RKO (cell line): ENCODE data around the gene ZDHHC5.
A peak's percentile ranks its signal among the peaks of the same experiment; 100 is the strongest.
"Not testable (repeated sequence)": the region's sequence is repeated elsewhere in the genome, so short reads cannot be mapped to it uniquely, and the experiment has no call there.

ENCODE experiments used
- DNase-seq: peaks from one replicate; pipeline ENCODE4 v3.0.0-alpha.2; 2016; ENCODE audit warnings: low spot score

ZDHHC5 gene

DNA sequence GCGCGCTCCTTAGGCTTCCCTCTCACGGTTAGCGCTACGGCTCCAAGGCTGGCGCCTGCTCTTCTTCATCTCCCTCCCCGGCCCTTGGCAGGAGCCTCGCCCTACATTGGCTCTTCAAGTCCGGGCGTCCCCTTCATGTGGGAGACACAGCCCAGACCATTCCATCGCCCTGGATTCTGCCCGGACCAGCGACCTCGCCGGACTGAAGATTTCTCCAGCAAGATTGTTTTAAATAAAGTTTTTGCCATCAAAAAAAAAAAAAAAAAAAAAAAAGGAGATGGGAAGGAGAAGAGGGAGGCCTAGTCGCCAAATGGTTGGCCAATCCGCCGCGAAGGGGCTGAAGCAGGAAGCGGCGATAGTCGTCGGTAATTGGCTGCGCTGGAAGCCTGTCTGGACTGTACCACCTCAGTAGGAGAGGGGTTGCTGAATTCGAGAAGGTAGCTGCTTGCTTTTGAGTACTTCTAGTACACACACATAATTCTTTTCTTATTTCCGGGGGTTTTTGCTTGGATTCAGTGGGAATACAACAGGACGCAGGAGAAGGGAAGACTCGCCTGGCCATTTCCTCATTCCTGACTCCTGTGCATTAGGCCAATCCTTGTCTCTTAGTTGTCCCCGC, 688 bp upstream of the ZDHHC5 start:
- peak; percentile 98 for DNase-seq

DNA sequence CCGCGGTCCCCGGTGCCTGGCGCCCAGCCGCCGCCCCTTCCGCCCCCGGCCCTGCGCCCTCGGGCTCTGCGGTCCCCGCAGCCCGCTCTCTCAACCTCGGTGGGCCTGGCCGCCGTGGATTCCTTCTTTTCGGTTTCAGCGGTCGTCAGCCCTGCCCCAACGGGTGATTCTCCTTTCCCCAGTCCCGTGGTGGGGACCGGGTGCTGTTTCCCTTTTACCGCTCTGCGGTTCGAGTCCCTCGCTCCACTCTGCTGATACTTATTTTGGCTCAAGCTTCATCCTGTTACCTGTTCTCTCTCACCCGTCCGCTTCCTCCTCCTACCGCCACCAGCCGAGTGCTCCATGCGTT, 494 bp downstream of the ZDHHC5 start:
- DNase-seq, result peak; percentile 33

- no peak for DNase-seq
These were observed 6.3 kb downstream of the ZDHHC5 start for GRCh38 chr11:57674251-57674650.

DNA sequence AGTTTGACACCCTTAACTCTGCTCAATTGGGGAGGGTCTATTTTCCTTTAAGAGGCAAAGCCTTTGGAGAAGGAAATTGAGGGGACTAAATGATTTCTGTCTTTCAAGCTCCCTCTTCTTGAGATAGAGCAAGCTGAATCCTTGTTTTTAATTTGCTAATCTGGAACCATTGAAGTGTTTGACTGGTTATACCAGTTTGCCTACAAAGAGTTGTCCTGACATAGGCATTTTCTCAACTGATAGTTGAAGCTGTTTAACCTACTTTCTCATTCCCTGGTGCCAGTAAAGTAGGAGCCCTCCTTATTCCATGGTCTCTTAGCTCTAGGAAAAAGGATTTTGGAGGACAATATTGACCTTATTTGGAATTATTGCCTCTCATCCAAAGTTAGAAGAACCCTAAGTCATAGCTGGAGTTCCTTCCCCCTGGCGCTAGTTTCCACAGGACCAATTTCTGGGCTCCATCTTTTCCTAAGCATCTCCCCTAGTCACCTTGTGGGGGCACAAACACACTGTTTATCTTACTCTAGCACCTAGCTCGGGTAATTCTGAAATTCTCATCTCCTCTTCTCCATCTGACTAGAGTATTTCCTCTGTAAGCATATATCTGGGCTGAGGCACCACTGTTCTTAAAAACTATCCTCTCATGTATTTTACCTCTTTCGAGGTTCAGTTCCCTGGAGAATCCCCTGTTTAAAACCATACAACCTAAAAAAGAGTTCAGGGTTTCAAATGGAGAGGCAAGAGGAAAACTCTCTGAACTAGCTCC, 7.4 kb downstream of the ZDHHC5 start:
- no peak for DNase-seq

DNA sequence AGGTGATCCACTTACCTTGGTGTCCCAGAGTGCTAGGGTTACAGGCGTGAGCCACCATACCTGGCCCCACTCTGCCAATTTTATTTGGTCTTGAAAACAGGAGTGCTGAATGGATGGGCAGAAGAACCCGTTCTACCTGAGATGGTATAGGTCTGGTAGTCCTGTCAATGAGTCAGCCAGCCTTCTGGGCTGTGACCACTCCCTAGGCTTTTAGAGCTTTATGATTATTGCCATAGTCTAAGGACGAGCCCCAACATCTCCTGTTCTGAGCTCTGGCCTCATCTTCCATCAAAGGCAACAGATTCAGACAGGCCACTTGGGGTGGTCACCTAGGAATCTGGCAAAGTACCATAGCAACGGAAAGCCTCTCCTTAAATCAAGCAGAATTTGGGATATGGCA, 11.5 kb downstream of the ZDHHC5 start:
- DNase-seq, result no peak

DNA sequence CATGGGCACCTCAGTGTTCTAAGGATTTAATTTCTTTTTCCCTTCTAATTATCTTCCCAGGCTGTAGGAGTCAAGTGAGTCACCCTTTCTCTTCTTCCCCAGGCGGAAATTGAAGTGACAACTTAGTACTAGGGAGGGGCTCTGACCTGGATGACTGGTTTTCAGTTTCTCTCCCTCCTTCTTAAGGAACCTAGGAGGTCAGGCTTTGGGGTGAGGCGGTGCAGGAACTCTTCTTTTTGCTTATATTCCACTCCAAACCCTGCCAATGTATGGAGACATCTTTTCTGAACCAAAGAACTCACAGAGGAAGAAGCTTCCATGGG, 12.6 kb downstream of the ZDHHC5 start:
- peak; percentile 41 for DNase-seq

DNA sequence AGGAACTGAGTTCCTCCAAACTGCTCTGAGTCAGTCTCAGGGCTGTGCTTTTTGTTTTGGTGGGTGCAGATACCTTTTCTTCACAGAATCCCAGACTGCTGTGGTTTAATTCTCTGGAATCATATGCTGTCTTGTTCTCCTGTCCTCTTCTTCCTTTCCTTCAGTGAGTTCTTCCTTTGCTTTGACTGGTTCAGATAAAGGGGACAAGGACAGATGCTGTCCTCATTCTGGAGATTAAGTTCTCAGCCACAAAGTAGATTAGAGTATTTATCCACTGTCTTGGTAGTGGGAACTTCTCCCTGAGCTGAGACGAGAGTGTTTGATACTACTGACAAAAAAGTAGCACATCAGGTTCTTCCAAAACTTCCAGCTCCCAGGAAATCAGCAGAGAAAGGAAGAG, 13.3 kb downstream of the ZDHHC5 start:
- DNase-seq, result no peak

- not testable (repeated sequence) for DNase-seq
These were observed 22.6 kb downstream of the ZDHHC5 start for GRCh38 chr11:57690474-57690873.

DNA sequence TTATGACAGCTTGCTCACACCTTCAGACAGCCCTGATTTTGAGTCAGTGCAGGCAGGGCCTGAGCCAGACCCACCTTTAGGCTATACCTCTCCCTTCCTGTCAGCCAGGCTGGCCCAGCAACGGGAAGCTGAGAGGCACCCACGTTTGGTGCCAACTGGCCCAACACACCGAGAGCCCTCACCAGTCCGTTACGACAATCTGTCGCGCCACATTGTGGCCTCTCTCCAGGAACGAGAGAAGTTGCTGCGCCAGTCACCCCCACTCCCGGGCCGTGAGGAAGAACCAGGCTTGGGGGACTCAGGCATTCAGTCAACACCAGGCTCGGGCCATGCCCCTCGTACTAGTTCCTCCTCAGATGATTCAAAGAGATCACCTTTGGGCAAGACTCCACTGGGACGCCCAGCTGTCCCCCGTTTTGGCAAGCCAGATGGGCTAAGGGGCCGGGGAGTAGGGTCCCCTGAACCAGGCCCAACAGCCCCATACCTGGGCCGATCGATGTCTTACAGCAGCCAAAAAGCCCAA, 31.0 kb downstream of the ZDHHC5 start:
- no peak for DNase-seq

DNA sequence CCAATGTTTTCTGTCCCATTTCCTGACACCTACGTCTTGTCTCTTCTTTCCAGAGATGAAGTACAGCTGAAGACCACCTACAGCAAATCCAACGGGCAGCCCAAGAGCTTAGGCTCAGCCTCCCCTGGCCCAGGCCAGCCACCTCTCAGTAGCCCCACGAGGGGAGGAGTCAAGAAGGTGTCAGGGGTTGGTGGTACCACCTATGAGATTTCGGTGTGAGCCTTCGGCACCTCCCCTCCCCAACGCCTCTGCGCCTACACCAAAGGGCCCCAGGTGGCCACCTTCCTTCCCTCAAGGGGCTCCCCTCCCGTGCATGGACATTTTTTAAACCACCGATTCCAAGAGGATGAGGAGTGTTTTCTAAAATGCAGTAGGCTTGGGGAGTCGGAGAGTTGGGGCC, 31.9 kb downstream of the ZDHHC5 start:
- no peak for DNase-seq

GRCh38 chr11:57700425-57700824, 32.5 kb downstream of the ZDHHC5 start:
- no peak for DNase-seq

- no peak for DNase-seq
These were observed 35.4 kb downstream of the ZDHHC5 start for GRCh38 chr11:57703341-57703740.

GRCh38 chr11:57704932-57705331, 37.0 kb downstream of the ZDHHC5 start:
- DNase-seq, result no peak

- DNase-seq, result not testable (repeated sequence)
These were observed 37.5 kb downstream of the ZDHHC5 start for GRCh38 chr11:57705432-57705831.

DNA sequence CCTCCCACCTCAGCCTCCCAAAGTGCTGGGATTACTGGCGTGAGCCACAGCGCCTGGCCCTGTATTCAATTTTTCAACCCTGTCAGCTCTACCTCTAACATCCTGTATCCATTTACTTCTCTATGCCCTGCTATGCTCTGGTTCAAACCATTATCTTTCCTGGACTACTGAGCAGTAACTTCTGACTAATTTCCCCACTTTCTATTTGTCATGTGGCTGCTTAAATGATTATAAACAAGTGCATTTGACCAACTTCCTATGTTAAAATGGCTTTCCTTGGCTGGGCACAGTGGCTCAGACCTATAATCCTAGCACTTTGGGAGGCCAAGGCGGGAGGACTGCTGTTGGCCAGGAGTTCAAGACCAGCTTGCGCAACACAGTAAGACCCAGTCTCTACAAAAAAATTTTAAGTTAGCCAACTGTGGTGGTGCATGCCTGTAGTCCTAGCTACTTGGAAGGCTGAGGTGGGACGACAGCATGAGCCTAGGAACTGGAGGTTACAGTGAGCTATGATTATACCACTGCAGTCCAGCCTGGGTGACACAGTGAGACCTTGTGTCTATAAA, 42.0 kb downstream of the ZDHHC5 start:
- DNase-seq, result no peak

GRCh38 chr11:57711414-57712255, 43.7 kb downstream of the ZDHHC5 start, which contains the start of gene MED19:
Gene MED19 (minus strand): TSS chr11:57712215. CDS start chr11:57712179, 36 bp downstream.
- DNase-seq, result peak; percentile 83

- DNase-seq, result peak; percentile 100
These were observed 44.6 kb downstream of the ZDHHC5 start, which contains the start of gene TMX2 for GRCh38 chr11:57712256-57713150. Gene TMX2 (plus strand): TSS chr11:57712593. CDS start chr11:57712619, 26 bp downstream.

DNA sequence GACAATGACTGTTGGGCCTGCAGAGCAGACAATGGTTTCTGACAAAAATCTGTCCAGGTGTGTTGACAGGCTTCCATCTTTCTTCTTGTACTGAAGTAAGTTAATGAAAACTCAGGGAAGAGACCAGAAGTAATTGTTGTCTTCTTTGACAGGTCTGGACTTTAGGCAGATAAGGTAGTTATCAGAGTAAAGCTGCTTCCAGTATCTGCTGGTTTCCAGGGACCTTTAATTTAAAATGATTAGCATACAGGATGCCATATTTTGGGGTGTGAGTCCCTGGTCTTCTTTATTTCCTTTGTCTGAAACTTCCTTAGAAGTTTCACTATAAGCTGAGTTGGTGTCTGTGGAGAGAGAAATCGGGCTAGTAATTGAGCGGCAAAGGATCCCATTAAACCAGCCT, 45.9 kb downstream of the ZDHHC5 start:
- DNase-seq, result no peak

DNA sequence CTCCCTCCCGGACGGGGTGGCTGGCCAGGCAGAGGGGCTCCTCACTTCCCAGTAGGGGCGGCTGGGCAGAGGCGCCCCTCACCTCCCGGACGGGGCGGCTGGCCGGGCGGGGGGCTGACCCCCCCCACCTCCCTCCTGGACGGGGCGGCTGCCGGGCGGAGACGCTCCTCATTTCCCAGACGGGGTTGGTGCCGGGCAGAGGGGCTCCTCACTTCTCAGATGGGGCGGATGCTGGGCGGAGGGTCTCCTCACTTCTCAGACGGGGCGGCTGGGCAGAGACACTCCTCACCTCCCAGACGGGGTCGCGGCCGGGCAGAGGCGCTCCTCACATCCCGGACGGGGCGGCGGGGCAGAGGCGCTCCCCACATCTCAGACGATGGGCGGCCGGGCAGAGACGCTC, 48.8 kb downstream of the ZDHHC5 start:
- not testable (repeated sequence) for DNase-seq

DNA sequence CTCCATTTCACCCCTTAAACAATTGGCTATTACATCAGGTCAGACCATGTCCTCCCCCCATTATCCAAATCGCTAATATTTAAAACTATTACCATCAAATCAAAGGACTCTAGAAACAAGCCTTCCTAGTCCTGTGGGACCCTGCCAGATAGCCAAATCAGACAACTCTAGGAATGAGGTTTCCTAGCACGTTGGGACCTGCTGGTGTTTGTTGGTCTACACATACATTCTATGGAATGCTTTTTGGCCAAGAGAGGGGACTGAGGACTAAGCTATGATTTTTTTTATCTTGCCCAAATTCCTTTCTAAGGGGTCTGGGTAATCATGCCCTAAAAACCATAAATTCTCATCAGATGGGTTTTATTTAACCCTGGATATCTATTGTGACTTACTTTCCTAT, 59.3 kb downstream of the ZDHHC5 start:
- no peak for DNase-seq

GRCh38 chr11:57728829-57729228, 60.9 kb downstream of the ZDHHC5 start:
- DNase-seq, result no peak
